K562 (cell line): ENCODE measurements around the gene ZNF318. TPM values are rescaled to one million over a fixed set of nuclear protein-coding genes. Genes with fewer than 3 reads are reported as not detected.
"Not testable (repeated sequence)": the region's sequence is repeated elsewhere in the genome, so short reads cannot be mapped to it uniquely, and the experiment has no call there.

Experiments used
- ATAC-seq: fragments of 200-7000 bp; cut with Tn5 transposase; 3 replicates; pipeline ENCODE4 v1.9.1; 2020; ENCODE audit warnings: moderate library complexity
- BruUV-seq: library from RNA; stranded (reverse); fragments of 400-500 nt; replicated peaks from 2 replicates; lab custom pipeline; 2021; lab: Mats Ljungman, UMichigan
- CTCF ChIA-PET: fragments of 300-600 bp; formaldehyde crosslinking; extraction: SDS; loops from one replicate; lab custom pipeline; 2021; ENCODE audit warnings: low intra/inter-chr PET ratio; lab: Yijun Ruan, JAX
- POLR2A ChIA-PET: fragments of 300-600, 350-650 bp; sonication (Branson Sonifier 250); formaldehyde crosslinking; extraction: SDS; loops from one replicate; lab custom pipeline; 2021; ENCODE audit warnings: antibody characterized with exemption, inconsistent platforms; lab: Yijun Ruan, JAX
- DNase-seq, 4 experiments: peaks; one replicate each; pipeline versions ENCODE4 v3.0.0 to v3.0.0-alpha.2; 2011 to 2018; ENCODE audit warnings: low spot score in 3 of 4, mixed read lengths in 3 of 4; ENCODE audit errors: extremely low read depth in 1 of 4
- FAIRE-seq: peaks from 2 replicates; lab custom pipeline; 2011; peaks lifted over from hg19 to GRCh38; lab: Jason Lieb, UNC
- H2AFZ ChIP-seq: 2 replicates; pipeline ENCODE4 v1.6.0; 2011; ENCODE audit warnings: low read depth, low read length, control low read depth, inconsistent platforms
- H3K27ac ChIP-seq: fragments of 200-600 bp; 3 replicates; pipeline ENCODE4 v1.8.0; 2011; ENCODE audit warnings: low read depth, mild to moderate bottlenecking, control low read depth, inconsistent platforms, low read length, moderate library complexity, mixed read lengths; ENCODE audit errors: extremely low read depth
- H3K27me3 ChIP-seq, 2 experiments: fragments of 300-600 bp in 1 of 2; 2 replicates in 1 of 2; 3 replicates in 1 of 2; pipeline versions ENCODE4 v1.6.0 to v1.8.0; 2011; ENCODE audit warnings: inconsistent platforms in 2 of 2, low read length in 2 of 2, mild to moderate bottlenecking in 1 of 2, mixed read lengths in 1 of 2, moderate library complexity in 1 of 2; ENCODE audit not compliant: control insufficient read depth in 2 of 2, insufficient read depth in 2 of 2
- H3K36me3 ChIP-seq: fragments of 300-600 bp; 3 replicates; pipeline ENCODE4 v1.8.0; 2011; ENCODE audit warnings: mild to moderate bottlenecking, low read length, inconsistent platforms; ENCODE audit not compliant: control insufficient read depth, insufficient read depth
- H3K4me1 ChIP-seq, 2 experiments: fragments of 200-600 bp in 1 of 2; replicated peaks in 1 of 2; 2 replicates in 1 of 2; 3 replicates in 1 of 2; pipeline versions ENCODE4 v1.5.1 to v1.8.0; 2011; ENCODE audit warnings: inconsistent platforms in 2 of 2, low read length in 2 of 2, mild to moderate bottlenecking in 1 of 2, mixed read lengths in 1 of 2, moderate library complexity in 1 of 2; ENCODE audit not compliant: control insufficient read depth in 2 of 2, insufficient read depth in 2 of 2
- H3K4me2 ChIP-seq: 2 replicates; pipeline ENCODE4 v1.6.1; 2011; ENCODE audit warnings: low read length, control low read depth, inconsistent platforms, mixed read lengths; ENCODE audit not compliant: insufficient read depth
- H3K4me3 ChIP-seq: fragments of 200-600 bp; sonication (generic), shearing (Covaris generic); 2 replicates; pipeline ENCODE4 v1.5.1; 2016; ENCODE audit warnings: control low read depth, inconsistent platforms
- H3K79me2 ChIP-seq: fragments of 200-600 bp; 3 replicates; pipeline ENCODE4 v1.8.0; 2011; ENCODE audit warnings: low read length, inconsistent platforms; ENCODE audit not compliant: control insufficient read depth, insufficient read depth
- H3K9ac ChIP-seq, 2 experiments: 2 replicates each; pipeline versions ENCODE4 v1.6.0 to v1.6.1; 2011; ENCODE audit warnings: low read depth in 2 of 2, low read length in 2 of 2, control low read depth in 1 of 2, inconsistent platforms in 1 of 2, mild to moderate bottlenecking in 1 of 2, mixed read lengths in 1 of 2; ENCODE audit not compliant: insufficient read depth in 1 of 2
- H3K9me1 ChIP-seq: one replicate; pipeline ENCODE4 v1.6.0; 2011; ENCODE audit warnings: inconsistent platforms, mild to moderate bottlenecking, low read length, moderate library complexity; ENCODE audit not compliant: control insufficient read depth, insufficient read depth
- H3K9me3 ChIP-seq: replicated peaks from 2 replicates; pipeline ENCODE4 v1.5.1; 2011; ENCODE audit warnings: low read depth, low read length, inconsistent platforms; ENCODE audit not compliant: control insufficient read depth, insufficient read depth
- H4K20me1 ChIP-seq: replicated peaks from 2 replicates; pipeline ENCODE4 v1.6.1; 2011; ENCODE audit warnings: low read length, inconsistent platforms, mixed read lengths; ENCODE audit not compliant: control insufficient read depth, insufficient read depth
- MAFF ChIP-seq: IDR thresholded peaks from 2 replicates; pipeline ENCODE4 v1.6.1; 2012; ENCODE audit warnings: low read length, improper control_type of control experiment
- MECOM ChIP-seq: fragments of 250-450 bp; sonication (Bioruptor Pico); IDR thresholded peaks from 2 replicates; pipeline ENCODE4 v1.8.0; 2022; ENCODE audit warnings: inconsistent platforms
- MXI1 ChIP-seq: IDR thresholded peaks from 2 replicates; pipeline ENCODE4 v1.6.1; 2011; ENCODE audit warnings: low read depth, mild to moderate bottlenecking, improper control_type of control experiment, low read length
- ZNF133 ChIP-seq: fragments of 250-450 bp; sonication (Bioruptor Pico); IDR thresholded peaks from 2 replicates; pipeline ENCODE4 v1.4.0; 2020; ENCODE audit warnings: mild to moderate bottlenecking
- ZNF589 ChIP-seq: fragments of 200-800 bp; sonication (Bioruptor generic); IDR thresholded peaks from 2 replicates; pipeline ENCODE4 v1.6.1; 2016; ENCODE audit warnings: low read depth, missing genetic modification characterization, missing compliant biosample characterization
- WGBS: fragments of 100-300 bp; shearing (Covaris generic); methylation state at CpG from one replicate; pipeline ENCODE4 v1.1.6; 2016; ENCODE audit warnings: low coverage, mixed read lengths; ENCODE audit not compliant: insufficient coverage; ENCODE audit errors: missing lambda C conversion rate; 5-methylcytosine and 5-hydroxymethylcytosine counted together
- in situ Hi-C: fragments of 300-500 bp; cut with MboI; formaldehyde crosslinking; loops from 4 replicates; pipeline ENCODE4 v1.15.0; 2018; ENCODE audit warnings: inconsistent platforms, mixed read lengths
- intact Hi-C: fragments of 100-400 bp; cut with micrococcal nuclease; formaldehyde crosslinking; loops from 2 replicates; pipeline ENCODE4 v1.14.2; 2022
- polyA plus RNA-seq, 8 experiments: library from polyadenylated mRNA; depleted of rRNA in 4 of 8; stranded (reverse) in 5 of 8; unstranded in 3 of 8; fragments of >200 nt; fragmentation: Nextera tagmentation in 2 of 8; fragmentation: Illumina TruSeq in 1 of 8; extraction: Ambion mirVana in 2 of 8; extraction: Trizol in 1 of 8; gene quantifications; 2 replicates each; pipeline versions ENCODE4 v1.2.1 to v1.2.3, GENCODE V29; 2011 to 2014; ENCODE audit warnings: inconsistent platforms in 1 of 8, missing spikeins in 1 of 8
- total RNA-seq, 7 experiments: library from RNA; depleted of rRNA in 6 of 7; stranded (reverse); fragments of >200 nt in 6 of 7; fragmentation: Illumina TruSeq in 2 of 7; extraction: Trizol in 2 of 7; gene quantifications; 2 replicates each; pipeline versions ENCODE4 v1.2.1 to v1.2.3, GENCODE V29; 2011 to 2021; ENCODE audit warnings: low replicate concordance in 1 of 7

The ZNF318 gene
- total and polyA plus RNA-seq, 9 of the 15 experiments (the other 6 are each of a cell fraction or from before 2014, with no cell fraction given) = 3.2 to 19.0 (median 9.2) TPM

DNA sequence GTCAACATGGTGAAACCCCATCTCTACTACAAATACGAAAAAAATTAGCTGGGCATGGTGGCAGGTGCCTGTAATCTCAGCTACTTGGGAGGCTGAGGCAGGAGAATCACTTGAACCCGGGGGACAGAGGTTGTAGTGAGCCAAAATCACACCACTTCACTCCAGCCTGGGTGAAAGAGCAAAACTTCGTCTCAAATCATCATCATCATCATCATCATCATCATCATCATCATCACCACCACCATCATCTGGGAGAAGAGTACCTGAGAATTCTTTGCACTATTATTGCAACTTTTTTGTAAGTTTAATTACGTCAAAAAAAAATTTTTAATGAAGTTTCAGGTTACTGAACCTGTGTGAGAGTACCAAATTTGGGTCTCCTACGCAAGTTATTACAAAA, 17.5 kb downstream of the ZNF318 start:
- H3K36me3 ChIP-seq = peaks cover 66% of the 10 kb centered on the region
- H3K4me1 ChIP-seq, FAIRE-seq, H3K27me3 ChIP-seq, DNase-seq, H3K4me2 ChIP-seq, H3K9me1 ChIP-seq, H3K9me3 ChIP-seq, H3K4me3 ChIP-seq, CTCF ChIA-PET, ATAC-seq, H4K20me1 ChIP-seq, POLR2A ChIA-PET, H3K79me2 ChIP-seq, in situ Hi-C loops, intact Hi-C loops, BruUV-seq, H2AFZ ChIP-seq, H3K9ac ChIP-seq, H3K27ac ChIP-seq: not testable (repeated sequence)
- WGBS = 71% methylated on average over 5 of the region's 5 CpGs

DNA sequence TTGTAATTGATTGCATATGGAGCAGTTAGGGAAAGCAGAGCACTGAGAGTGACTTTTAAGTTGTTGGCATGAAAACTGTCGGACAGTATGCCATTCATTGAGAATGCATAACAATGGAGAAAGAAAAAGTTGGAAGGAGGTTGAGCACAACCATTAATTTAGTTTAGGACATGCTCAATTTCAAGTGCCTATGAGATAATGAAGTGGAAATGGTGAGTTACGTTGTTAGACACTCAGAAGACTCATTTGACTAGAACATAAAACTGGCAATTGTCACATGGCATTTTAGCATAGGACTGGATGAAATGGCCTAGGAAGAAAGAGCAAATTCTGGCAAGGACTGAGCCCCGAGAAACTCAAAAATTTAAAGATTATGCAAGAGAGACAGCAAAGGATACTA, 22.0 kb downstream of the ZNF318 start:
- Histone ChIP-seq H3K27ac (no peak overlapping the region), H3K9ac (no peak overlapping the region), H3K4me3 (no peak overlapping the region), H3K9me3 (no peaks in the 10 kb centered on the region), H3K4me1 (no peaks in the 10 kb centered on the region; a peak in 1 of 5 replicates), H2AFZ (no peak overlapping the region), H3K36me3 (peaks cover 66% of the 10 kb centered on the region), H3K79me2 (no peaks in the 10 kb centered on the region), H4K20me1 (no peaks in the 10 kb centered on the region), H3K9me1 (no peaks in the 10 kb centered on the region), H3K27me3 (no peaks in the 10 kb centered on the region), H3K4me2 (no peak overlapping the region)
- TF ChIP-seq MAFF = no peak
- TF ChIP-seq MECOM = no peak
- no peak for TF ChIP-seq ZNF133 (CRISPR knock-in tag)
- TF ChIP-seq MXI1 = no peak
- no peak for TF ChIP-seq ZNF589 (CRISPR knock-in tag)
- DNase-seq (no peak), ATAC-seq (no peak), FAIRE-seq (no peak)
- POLR2A ChIA-PET = no interaction called here
- CTCF ChIA-PET = no interaction called here
- no TSS peak for BruUV-seq
- intact Hi-C loops = no loop called here
- WGBS = 85% methylated on average over 3 of the region's 3 CpGs
- in situ Hi-C loops = no loop called here
